Ovary (tissue), 9 donors: ENCODE measurements around the gene ACP6. TPM values are rescaled to one million over a fixed set of nuclear protein-coding genes. Genes with fewer than 3 reads are reported as not detected.

ENCODE experiments used
- DNase-seq, 5 donors: peaks; one replicate each; pipeline ENCODE4 v3.0.0-alpha.2; 2019 to 2020
- H3K27ac ChIP-seq, 2 donors: fragments of 200-600 bp; one replicate each; pipeline versions ENCODE4 v1.5.1 to v1.8.0; 2019 to 2022
- H3K27me3 ChIP-seq: fragments of 200-600 bp; one replicate; pipeline ENCODE4 v1.8.0; 2022
- H3K36me3 ChIP-seq: fragments of 200-600 bp; sonication (generic); one replicate; pipeline ENCODE4 v1.5.1; 2019
- H3K4me1 ChIP-seq: one replicate; pipeline ENCODE4 v1.8.1; 2013; ENCODE audit warnings: mild to moderate bottlenecking, moderate library complexity; ENCODE audit not compliant: insufficient read depth
- H3K4me3 ChIP-seq: fragments of 200-600 bp; sonication (generic); one replicate; pipeline ENCODE4 v1.5.1; 2017
- H3K9me3 ChIP-seq, 2 donors: fragments of 200-600 bp in 1 of 2; sonication (generic) in 1 of 2; one replicate each; pipeline versions ENCODE4 v1.5.1 to v1.8.1; 2013 to 2019; ENCODE audit warnings: mild to moderate bottlenecking in 1 of 2, moderate library complexity in 1 of 2
- EP300 ChIP-seq: sonication (generic); formaldehyde crosslinking; IDR thresholded peaks from one replicate; pipeline ENCODE4 v1.6.1; 2017; ENCODE audit warnings: antibody characterized with exemption
- POLR2A ChIP-seq: fragments of 450-650 bp; IDR thresholded peaks from one replicate; pipeline ENCODE4 v1.6.1; 2017; ENCODE audit warnings: antibody characterized with exemption, mild to moderate bottlenecking, moderate library complexity
- WGBS, 3 donors: extraction: QIAGEN DNeasy Blood & Tissue Kit in 1 of 3; methylation state at CpG; one replicate each; pipeline versions ENCODE4 v1.1.5 to v1.1.7; 2013 to 2017; 5-methylcytosine and 5-hydroxymethylcytosine counted together
- intact Hi-C, 4 donors: fragments of 100-400 bp; cut with DNase I; formaldehyde crosslinking; loops; one replicate each; pipeline versions ENCODE4 v1.11.0 to v1.15.1; 2022 to 2023
- polyA plus RNA-seq, 2 donors: library from polyadenylated mRNA; stranded (reverse); fragments of 200-250 nt in 1 of 2; fragments of 350-450 nt in 1 of 2; fragmentation: Illumina TruSeq in 1 of 2; extraction: RNeasy Lipid Tissue Mini Kit (QIAGEN cat#74804) in 1 of 2; gene quantifications; one replicate each; pipeline ENCODE4 v1.2.3, GENCODE V29; 2013 to 2014
- total RNA-seq, 7 donors: library from RNA; depleted of rRNA in 2 of 7; stranded (reverse); fragments of >200 nt in 2 of 7; fragmentation: NEBNext Ultra II Directional in 3 of 7; extraction: Animal tissue kit (Norgen Biotek cat#: 25700) in 3 of 7; gene quantifications; one replicate each; pipeline versions ENCODE4 v1.1.0 to v1.2.4, GENCODE V29; 2016 to 2023
- TF ChIP-seq, protein P1 (sequence below), 3 donors: fragments of 450-650 bp in 2 of 3; fragments of 200-600 bp in 1 of 3; IDR thresholded peaks; one replicate each; pipeline versions ENCODE4 v1.5.1 to v1.8.0; 2016 to 2022; ENCODE audit warnings: antibody characterized with exemption in 3 of 3, mild to moderate bottlenecking in 1 of 3
- donor health status: DM: no; HTN: no; CAD: no; lungs with moderate emphysema.
- donor health status: DM: no; HTN: no; CAD: no.
- donor health status: Bipolar disorder and iron deficiency.
- donor health status: DM: yes; HTN: yes; CAD: no.
- donor health status: DM: no; HTN: no; CAD: no.
- donor health status: DM: yes; HTN: yes; CAD: no.

Gene ACP6
- total and polyA plus RNA-seq, 9 donors, result 8.0 to 28.1 (median 17.8) TPM

DNA sequence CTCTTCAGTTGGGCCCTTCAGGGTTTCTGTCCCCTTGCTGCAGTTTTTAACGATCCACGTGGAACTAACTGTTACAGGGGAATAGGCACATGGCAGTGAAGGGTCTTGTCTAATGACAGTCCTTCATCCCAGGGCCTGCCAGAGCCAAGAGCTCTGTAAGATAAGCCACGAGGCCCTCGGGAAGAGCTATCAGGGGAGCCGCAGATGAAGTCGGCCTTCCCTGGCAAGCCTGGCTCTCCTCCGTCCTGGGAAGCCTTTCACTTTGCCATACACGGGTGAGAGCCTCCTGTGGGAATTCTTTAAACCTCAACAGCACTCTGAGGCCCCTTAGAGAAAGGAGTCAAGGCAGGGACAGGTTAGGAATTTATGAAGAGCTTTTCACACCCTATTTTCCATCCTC, 29.0 kb downstream of the ACP6 start:
- intact Hi-C loops, result loop anchor here in 2 of 4 donors (5.0 to 10.0 kb wide), 3 partner anchors 144 to 366 kb away; no protein-coding TSS in a partner anchor
- no peaks in the 10 kb centered on the region for H3K9me3 ChIP-seq
- no peaks in the 10 kb centered on the region for H3K27me3 ChIP-seq
- DNase-seq, result no peak
- H3K36me3 ChIP-seq, result no peaks in the 10 kb centered on the region
- WGBS, 3 donors, result 69 to 77% (median 70%) methylated on average over 8 of the region's 8 CpGs
- H3K4me3 ChIP-seq, result no peak overlapping the region
- TF ChIP-seq POLR2A (no peak), EP300 (no peak)
- TF ChIP-seq, protein P1, sequence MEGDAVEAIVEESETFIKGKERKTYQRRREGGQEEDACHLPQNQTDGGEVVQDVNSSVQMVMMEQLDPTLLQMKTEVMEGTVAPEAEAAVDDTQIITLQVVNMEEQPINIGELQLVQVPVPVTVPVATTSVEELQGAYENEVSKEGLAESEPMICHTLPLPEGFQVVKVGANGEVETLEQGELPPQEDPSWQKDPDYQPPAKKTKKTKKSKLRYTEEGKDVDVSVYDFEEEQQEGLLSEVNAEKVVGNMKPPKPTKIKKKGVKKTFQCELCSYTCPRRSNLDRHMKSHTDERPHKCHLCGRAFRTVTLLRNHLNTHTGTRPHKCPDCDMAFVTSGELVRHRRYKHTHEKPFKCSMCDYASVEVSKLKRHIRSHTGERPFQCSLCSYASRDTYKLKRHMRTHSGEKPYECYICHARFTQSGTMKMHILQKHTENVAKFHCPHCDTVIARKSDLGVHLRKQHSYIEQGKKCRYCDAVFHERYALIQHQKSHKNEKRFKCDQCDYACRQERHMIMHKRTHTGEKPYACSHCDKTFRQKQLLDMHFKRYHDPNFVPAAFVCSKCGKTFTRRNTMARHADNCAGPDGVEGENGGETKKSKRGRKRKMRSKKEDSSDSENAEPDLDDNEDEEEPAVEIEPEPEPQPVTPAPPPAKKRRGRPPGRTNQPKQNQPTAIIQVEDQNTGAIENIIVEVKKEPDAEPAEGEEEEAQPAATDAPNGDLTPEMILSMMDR (IDR thresholded peaks at IDR 0.05), result no peak
- H3K27ac ChIP-seq, result no peak overlapping the region
- H3K4me1 ChIP-seq, result no peaks in the 10 kb centered on the region

DNA sequence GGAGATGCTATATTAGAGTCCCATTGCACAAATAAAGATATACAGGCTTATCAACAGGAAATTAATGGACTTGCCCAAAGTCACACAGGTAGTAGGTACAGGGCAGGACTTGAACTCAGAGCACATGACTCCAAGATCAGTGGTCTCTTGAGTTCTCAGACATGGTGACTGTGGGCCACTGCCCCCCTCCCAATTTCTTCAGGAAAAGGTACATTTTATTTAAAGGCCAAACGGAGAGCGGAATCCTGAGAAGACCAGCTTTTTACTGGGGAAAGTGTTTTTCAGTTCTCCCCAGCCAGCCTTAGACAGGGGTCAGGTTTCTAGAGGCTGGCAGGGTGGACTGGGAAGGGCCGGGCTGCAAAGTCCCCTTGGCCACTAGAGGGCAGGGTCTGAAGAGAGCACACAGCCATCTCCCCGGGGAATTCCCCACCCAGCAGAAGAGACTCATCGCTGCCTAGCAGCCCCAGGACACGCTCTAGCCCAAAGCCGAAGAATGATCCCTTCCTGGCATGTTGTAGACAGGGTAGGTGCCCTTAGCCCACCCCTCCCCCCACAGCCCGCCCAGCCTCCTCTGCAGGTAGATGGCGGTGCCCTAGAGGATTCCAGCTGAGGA, 29.7 kb downstream of the ACP6 start:
- H3K27ac ChIP-seq, result no peak overlapping the region
- TF ChIP-seq, protein P1 (IDR thresholded peaks at IDR 0.05), result no peak
- no peak for TF ChIP-seq POLR2A
- TF ChIP-seq EP300, result no peak
- no peaks in the 10 kb centered on the region for H3K9me3 ChIP-seq
- H3K27me3 ChIP-seq, result no peaks in the 10 kb centered on the region
- H3K36me3 ChIP-seq, result no peaks in the 10 kb centered on the region
- DNase-seq, result peak in 4 of 5 donors; percentile 35 to 57 (median 44)
- H3K4me1 ChIP-seq, result no peaks in the 10 kb centered on the region
- 55 to 61% (median 60%) methylated on average over 9 of the region's 9 CpGs for WGBS, 3 donors
- no peak overlapping the region for H3K4me3 ChIP-seq
- intact Hi-C loops, result loop anchor here in 2 of 4 donors (5.0 to 10.0 kb wide), 3 partner anchors 143 to 366 kb away; no protein-coding TSS in a partner anchor

DNA sequence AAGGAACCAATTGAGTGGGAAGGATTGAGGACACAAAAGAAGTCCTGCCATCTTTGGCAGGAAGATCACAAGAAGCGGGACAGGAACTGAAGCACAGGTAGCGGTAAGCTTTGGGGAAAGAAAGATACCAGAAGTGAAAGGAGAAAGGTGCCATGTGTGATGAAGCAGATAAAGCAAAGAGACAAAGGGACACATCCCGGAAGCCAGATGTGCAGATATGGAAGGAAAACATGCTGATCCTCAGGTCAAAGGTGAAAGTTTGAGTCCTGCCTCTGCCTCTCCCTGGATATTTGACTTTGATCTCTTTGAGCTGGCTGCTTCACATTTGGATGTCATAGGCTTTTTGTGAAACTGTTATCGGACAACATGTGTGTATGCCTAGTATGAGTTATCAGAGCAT, 34.0 kb downstream of the ACP6 start:
- Histone ChIP-seq H3K27me3 (no peaks in the 10 kb centered on the region), H3K4me1 (no peaks in the 10 kb centered on the region), H3K27ac (no peak overlapping the region), H3K36me3 (no peaks in the 10 kb centered on the region), H3K9me3 (no peaks in the 10 kb centered on the region), H3K4me3 (no peak overlapping the region)
- intact Hi-C loops, result no loop called here
- no peak for DNase-seq
- 95 to 98% (median 97%) methylated on average over 4 of the region's 4 CpGs for WGBS, 3 donors
- TF ChIP-seq, protein P1 (IDR thresholded peaks at IDR 0.05), result no peak
- TF ChIP-seq POLR2A, result no peak
- no peak for TF ChIP-seq EP300

DNA sequence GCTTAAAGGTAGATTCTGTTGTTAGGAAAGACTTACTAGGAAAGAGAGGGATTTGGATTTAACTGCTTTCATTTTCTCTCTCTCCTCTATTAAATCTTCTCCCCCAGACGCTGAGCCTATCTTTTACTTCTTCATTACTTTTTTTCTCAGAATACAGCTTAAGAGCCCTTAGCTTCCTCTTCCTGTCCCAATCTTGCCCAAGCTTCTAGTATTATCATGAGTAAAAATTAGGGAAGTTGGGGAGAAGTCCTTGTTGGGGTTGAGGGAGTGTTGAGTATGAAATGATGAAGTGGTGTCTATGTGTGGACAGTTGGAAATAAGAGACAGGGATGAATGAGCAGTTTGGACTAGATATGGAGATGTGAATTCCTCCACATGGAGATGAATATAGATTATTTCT, 35.0 kb downstream of the ACP6 start:
- Histone ChIP-seq H3K27me3 (no peaks in the 10 kb centered on the region), H3K4me1 (no peaks in the 10 kb centered on the region), H3K4me3 (no peak overlapping the region), H3K9me3 (no peaks in the 10 kb centered on the region), H3K27ac (no peak overlapping the region), H3K36me3 (no peaks in the 10 kb centered on the region)
- 79 to 80% (median 80%) methylated on average over 1 of the region's 1 CpG for WGBS, 3 donors
- DNase-seq, result no peak
- no peak for TF ChIP-seq POLR2A
- TF ChIP-seq, protein P1 (IDR thresholded peaks at IDR 0.05), result no peak
- TF ChIP-seq EP300, result no peak
- intact Hi-C loops, result no loop called here
